ENCODE measurements around the gene BORCS5. TPM values are rescaled to one million over a fixed set of nuclear protein-coding genes. Genes with fewer than 3 reads are reported as not detected.
"Not testable (repeated sequence)": the region's sequence is repeated elsewhere in the genome, so short reads cannot be mapped to it uniquely, and the experiment has no call there.

Gene BORCS5
- total RNA-seq, 2 experiments from 2014 or later = 30.9 to 32.4 TPM

DNA sequence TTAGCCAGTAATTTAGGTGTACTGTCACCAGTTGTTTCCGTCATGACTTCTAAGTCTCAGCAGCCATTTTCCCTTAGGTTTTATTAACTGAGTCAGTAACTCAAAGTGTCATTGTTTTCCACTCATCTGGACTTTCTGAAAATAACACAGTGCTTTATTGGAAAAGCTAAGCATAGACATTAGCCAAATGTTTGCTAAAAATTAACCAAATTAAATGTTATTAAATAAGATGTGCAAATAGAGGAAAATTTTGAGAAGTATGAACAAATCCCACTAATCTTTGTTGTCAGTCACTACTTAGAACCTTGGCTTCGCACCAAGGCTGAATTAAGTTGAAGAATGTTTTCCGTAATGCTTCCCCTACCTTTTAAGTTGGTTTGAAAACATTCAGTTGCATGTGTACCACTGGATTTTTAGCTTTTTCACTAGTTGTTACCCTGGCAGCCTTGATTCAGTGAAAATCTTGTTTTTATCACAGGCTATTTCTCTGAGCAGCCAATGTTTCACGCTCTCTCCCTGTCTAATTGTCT lies 43.0 kb downstream of the BORCS5 start:
- ChIA-PET CTCF (no interaction called here), POLR2A (interaction anchor here (1.0 to 1.4 kb wide), 2 partner anchors 15 to 63 kb away, joined by 3 read pairs; no protein-coding TSS in a partner anchor)
- Mint-ChIP-seq H3K4me3 (no peak overlapping the region), H3K27ac (no peak overlapping the region), H3K36me3 (ENCODE audit: low read depth) (peaks cover 64% of the 10 kb centered on the region), H3K9me3 (peaks cover 7% of the 10 kb centered on the region), H3K4me1 (peaks cover 52% of the 10 kb centered on the region), H3K27me3 (no peaks in the 10 kb centered on the region)
- DNase-seq = no peak

DNA sequence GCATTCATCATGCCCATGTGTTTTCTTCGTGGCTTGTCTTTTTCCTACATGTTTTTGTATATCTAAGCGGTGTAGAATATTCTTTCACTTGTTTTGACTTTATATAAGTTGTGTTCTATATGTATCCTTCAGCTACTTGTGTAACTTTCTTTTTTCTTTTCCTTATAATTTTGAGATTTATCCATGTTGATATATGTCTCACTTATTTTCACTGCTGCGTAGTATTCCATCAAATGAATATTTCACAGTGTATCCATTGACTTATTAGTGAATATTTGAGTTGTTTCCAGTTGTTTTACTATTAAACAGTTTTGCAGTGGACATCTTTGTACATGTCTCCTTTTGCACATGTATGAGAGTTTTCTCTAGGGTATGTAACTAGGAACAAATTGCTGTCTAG lies 43.9 kb downstream of the BORCS5 start:
- Mint-ChIP-seq H3K4me1 (peaks cover 55% of the 10 kb centered on the region), H3K36me3 (ENCODE audit: low read depth) (peaks cover 62% of the 10 kb centered on the region), H3K27ac (no peak overlapping the region), H3K4me3 (no peak overlapping the region), H3K27me3 (no peaks in the 10 kb centered on the region), H3K9me3 (peaks cover 7% of the 10 kb centered on the region)
- CTCF ChIA-PET = no interaction called here
- DNase-seq = no peak
- POLR2A ChIA-PET = interaction anchor here (1.4 kb wide), 1 partner anchor 62 kb away, joined by 3 read pairs; no protein-coding TSS in a partner anchor

DNA sequence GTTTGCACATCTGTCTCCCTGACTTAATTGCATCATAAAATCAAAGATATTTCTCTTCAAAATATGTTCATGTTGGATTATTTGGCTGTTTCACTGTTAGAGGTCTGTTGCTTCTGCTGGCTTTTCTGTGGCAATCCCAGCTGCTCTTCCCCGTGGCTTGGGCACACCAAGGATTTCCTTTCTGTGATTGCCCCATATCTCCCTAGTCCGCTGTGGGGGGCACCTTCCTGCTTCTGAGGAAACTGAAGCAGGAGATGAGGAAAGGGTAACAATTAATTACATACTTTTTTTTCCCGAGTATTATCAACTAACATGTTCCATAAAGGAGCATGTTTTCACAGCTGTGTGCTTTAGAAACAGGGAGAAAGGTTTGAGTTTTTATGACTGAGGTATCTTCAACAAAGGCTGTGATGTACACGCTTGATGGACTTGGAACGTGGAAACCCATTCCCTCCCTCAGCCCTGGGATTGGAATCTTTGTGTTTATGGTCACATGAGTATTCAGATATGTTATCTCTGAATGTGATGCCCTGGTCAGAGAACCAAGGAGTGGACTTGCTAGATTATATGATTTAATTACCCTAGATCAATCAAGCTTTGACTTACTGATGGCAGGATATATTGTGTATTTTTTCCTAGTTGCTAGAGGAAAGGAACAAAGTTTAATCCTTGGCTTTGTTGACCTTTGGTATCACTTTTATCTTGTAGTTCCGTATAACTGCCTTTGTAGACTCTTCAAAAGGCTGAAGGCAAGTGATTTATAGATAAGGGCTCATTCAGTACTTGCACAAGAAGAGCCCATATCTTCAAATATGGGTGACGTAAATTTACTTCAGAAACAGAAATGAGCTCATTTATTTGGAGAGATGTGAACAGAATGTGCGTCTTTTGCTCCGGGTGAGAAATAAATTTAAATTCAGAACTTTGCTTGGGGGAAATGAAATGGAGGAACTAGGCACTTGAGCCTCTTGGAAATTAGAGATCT lies 46.7 kb downstream of the BORCS5 start:
- Mint-ChIP-seq H3K27me3 (no peaks in the 10 kb centered on the region), H3K4me1 (peaks cover 66% of the 10 kb centered on the region), H3K36me3 (ENCODE audit: low read depth) (peaks cover 70% of the 10 kb centered on the region), H3K27ac (peak overlapping the region; percentile 19), H3K4me3 (no peak overlapping the region), H3K9me3 (peaks cover 7% of the 10 kb centered on the region)
- POLR2A ChIA-PET = interaction anchor here (0.8 to 3.2 kb wide), 8 partner anchors 9 to 323 kb away, joined by 3 to 12 read pairs (median 4); no protein-coding TSS in a partner anchor
- DNase-seq = no peak
- CTCF ChIA-PET = no interaction called here

DNA sequence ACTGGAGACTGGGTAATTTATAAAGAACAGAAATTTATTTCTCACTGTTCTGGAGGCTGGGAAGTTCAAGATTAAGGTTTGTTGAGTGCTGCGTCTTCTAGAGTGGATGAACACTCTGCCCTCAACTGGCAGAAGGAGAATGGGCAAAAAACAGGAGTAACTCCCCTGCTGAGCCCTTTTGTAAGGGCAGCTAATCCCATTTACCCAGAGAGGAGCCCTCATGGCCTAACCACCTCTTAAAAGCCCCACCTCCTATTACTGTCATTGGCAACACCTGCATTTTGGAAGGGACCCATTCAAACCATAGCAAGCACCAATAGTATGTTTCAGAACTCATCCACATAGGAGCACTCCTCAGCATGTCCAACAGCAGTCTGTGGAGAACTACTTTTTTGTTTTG lies 47.4 kb downstream of the BORCS5 start:
- Mint-ChIP-seq H3K27me3 (no peaks in the 10 kb centered on the region), H3K4me3 (no peak overlapping the region)

DNA sequence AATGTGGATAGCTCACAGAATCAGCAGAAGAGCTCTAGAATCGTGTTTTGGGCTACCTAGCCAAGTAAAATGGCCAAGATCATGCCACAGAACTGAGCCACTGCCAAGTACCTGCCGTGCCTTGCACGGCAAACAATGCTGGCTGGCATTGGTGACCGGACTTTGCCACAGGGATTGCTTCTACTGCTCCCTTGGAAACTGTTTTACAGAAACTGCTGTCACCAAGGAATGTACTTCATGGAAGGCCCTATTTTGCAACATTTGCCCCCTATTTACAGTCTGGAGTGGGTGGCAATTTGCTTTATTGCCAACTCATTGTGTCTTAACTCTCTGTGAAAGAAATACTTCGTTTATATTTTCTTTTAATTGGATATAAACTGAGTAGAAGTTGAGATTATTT lies 49.0 kb downstream of the BORCS5 start:
- no peak overlapping the region for H3K27ac Mint-ChIP-seq
- CTCF ChIA-PET = no interaction called here
- POLR2A ChIA-PET = interaction anchor here (0.9 to 1.8 kb wide), 3 partner anchors 36 to 69 kb away, joined by 3 to 5 read pairs (median 3); no protein-coding TSS in a partner anchor
- peaks cover 65% of the 10 kb centered on the region for H3K36me3 Mint-ChIP-seq (ENCODE audit: low read depth)
- H3K9me3 Mint-ChIP-seq = peaks cover 9% of the 10 kb centered on the region
- H3K27me3 Mint-ChIP-seq = no peaks in the 10 kb centered on the region
- H3K4me1 Mint-ChIP-seq = peaks cover 57% of the 10 kb centered on the region
- H3K4me3 Mint-ChIP-seq = no peak overlapping the region
- DNase-seq = no peak

More for the DNA sequence above, 47.4 kb downstream of the BORCS5 start:
- ChIA-PET POLR2A (interaction anchor here (1.0 to 3.2 kb wide), 5 partner anchors 17 to 71 kb away, joined by 3 to 12 read pairs (median 6); no protein-coding TSS in a partner anchor), CTCF (no interaction called here)
- H3K4me1 Mint-ChIP-seq = peaks cover 65% of the 10 kb centered on the region
- H3K27ac Mint-ChIP-seq = peak overlapping the region; percentile 19
- no peak for DNase-seq
- H3K9me3 Mint-ChIP-seq = peaks cover 7% of the 10 kb centered on the region
- H3K36me3 Mint-ChIP-seq (ENCODE audit: low read depth) = peaks cover 67% of the 10 kb centered on the region

DNA sequence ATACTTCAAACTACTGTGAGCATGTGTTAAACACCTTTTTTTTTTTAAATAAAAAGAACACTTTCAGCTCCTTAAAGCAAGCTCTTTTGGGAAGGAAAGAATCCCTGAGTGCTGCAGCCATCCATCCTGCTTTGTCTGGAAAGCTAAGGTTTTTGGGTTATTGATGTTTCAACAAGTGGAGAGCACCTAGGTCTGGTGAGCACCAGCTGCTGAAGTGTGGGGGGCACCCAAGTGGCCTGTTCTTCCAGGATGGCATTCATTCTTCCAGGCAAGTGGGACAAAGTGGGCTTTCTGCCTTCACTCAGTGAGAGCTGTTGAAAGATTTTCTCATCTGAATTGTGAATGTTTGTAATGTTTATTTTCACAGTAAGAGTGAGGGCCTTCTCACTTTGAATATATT lies 49.9 kb downstream of the BORCS5 start:
- peaks cover 61% of the 10 kb centered on the region for H3K4me1 Mint-ChIP-seq
- DNase-seq = no peak
- CTCF ChIA-PET = no interaction called here
- no peaks in the 10 kb centered on the region for H3K27me3 Mint-ChIP-seq
- H3K27ac Mint-ChIP-seq = no peak overlapping the region
- H3K4me3 Mint-ChIP-seq = no peak overlapping the region
- peaks cover 10% of the 10 kb centered on the region for H3K9me3 Mint-ChIP-seq
- peaks cover 69% of the 10 kb centered on the region for H3K36me3 Mint-ChIP-seq (ENCODE audit: low read depth)
- POLR2A ChIA-PET = interaction anchor here (0.9 to 1.8 kb wide), 3 partner anchors 22 to 68 kb away, joined by 3 to 5 read pairs (median 4); no protein-coding TSS in a partner anchor

DNA sequence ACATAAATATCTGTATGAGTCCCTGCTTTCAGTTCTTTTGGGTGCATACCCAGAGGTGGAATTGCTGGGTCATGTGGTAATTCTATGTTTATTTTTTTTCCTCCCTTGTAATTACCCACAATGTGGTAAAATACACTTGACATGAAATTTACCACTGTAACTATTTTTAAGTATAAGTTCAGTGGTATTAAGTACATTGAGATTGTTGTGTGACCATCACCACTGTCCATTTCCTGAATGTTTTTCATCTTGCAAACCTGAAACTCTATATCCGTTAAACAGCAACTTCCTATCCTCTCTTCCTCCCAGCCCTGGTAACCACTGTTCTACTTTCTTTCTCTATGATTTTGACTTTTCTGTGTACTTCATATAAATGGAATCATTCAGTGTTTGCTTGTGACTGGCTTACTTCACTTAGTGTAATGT lies 51.4 kb downstream of the BORCS5 start:
- DNase-seq = no peak
- ChIA-PET POLR2A (no interaction called here), CTCF (no interaction called here)
- peaks cover 16% of the 10 kb centered on the region for H3K9me3 Mint-ChIP-seq
- peak overlapping the region; percentile 69 for H3K27ac Mint-ChIP-seq
- no peak overlapping the region for H3K4me3 Mint-ChIP-seq
- H3K4me1 Mint-ChIP-seq = peaks cover 60% of the 10 kb centered on the region
- H3K36me3 Mint-ChIP-seq (ENCODE audit: low read depth) = peaks cover 69% of the 10 kb centered on the region
- no peaks in the 10 kb centered on the region for H3K27me3 Mint-ChIP-seq

DNA sequence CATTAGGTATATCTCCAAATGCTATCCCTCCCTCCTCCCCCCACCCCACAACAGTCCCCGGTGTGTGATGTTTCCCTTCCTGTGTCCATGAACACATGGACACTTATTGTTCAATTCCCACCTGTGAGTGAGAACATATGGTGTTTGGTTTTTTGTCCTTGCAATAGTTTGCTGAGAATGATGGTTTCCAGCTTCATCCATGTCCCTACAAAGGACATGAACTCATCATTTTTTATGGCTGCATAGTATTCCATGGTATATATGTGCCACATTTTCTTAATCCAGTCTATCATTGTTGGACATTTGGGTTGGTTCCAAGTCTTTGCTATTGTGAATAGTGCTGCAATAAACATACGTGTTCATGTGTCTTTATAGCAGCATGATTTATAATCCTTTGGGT lies 52.5 kb downstream of the BORCS5 start:
- peaks cover 16% of the 10 kb centered on the region for H3K9me3 Mint-ChIP-seq
- CTCF ChIA-PET, DNase-seq, H3K4me3 Mint-ChIP-seq, POLR2A ChIA-PET, H3K27me3 Mint-ChIP-seq: not testable (repeated sequence)
- H3K27ac Mint-ChIP-seq = peak overlapping the region; percentile 65
- peaks cover 50% of the 10 kb centered on the region for H3K4me1 Mint-ChIP-seq
- peaks cover 63% of the 10 kb centered on the region for H3K36me3 Mint-ChIP-seq (ENCODE audit: low read depth)

DNA sequence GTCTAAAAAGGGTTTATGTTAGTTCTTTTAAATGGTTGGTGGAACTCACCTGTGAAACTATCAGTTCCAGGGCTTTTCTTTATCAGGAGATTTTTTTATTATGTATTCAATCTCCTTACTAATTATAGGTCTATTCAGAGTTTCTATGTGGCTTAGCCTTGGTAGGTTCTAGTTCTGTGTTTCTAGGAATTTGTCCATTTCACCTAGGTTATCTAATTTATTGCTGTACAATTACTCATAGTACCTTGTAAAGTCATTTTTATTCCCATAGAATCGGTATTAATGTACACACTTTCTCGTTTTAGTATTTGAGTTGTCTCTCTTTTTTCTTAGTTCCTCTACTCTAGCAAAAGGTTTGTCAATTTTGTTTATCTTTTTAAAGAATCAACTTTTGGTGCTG lies 59.0 kb downstream of the BORCS5 start:
- Mint-ChIP-seq H3K27me3 (no peaks in the 10 kb centered on the region), H3K36me3 (ENCODE audit: low read depth) (peaks cover 61% of the 10 kb centered on the region), H3K9me3 (peaks cover 26% of the 10 kb centered on the region), H3K4me3 (no peak overlapping the region), H3K4me1 (peaks cover 31% of the 10 kb centered on the region), H3K27ac (peak overlapping the region; percentile 12)
- POLR2A ChIA-PET = no interaction called here
- CTCF ChIA-PET = interaction anchor here (0.7 kb wide), 2 partner anchors 51 to 244 kb away, joined by 3 read pairs; no protein-coding TSS in a partner anchor
- no peak for DNase-seq

DNA sequence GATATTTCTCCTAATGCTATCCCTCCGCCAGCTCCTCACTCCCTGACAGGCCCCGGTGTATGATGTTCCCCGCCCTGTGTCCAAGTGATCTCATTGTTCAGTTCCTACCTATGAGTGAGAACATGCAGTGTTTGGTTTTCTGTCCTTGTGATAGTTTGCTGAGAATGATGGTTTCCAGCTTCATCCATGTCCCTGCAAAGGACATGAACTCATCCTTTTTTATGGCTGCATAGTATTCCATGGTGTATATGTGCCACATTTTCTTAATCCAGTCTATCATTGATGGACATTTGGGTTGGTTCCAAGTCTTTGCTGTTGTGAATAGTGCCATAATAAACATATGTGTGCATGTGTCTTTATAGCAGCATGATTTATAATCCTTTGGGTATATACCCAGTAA lies 62.3 kb downstream of the BORCS5 start:
- not testable (repeated sequence) for H3K27me3 Mint-ChIP-seq, H3K4me3 Mint-ChIP-seq, DNase-seq, H3K27ac Mint-ChIP-seq
- Mint-ChIP-seq H3K9me3 (peaks cover 30% of the 10 kb centered on the region), H3K36me3 (ENCODE audit: low read depth) (peaks cover 62% of the 10 kb centered on the region), H3K4me1 (peaks cover 27% of the 10 kb centered on the region)
- POLR2A ChIA-PET = interaction anchor here (1.0 to 1.5 kb wide), 4 partner anchors 11 to 55 kb away, joined by 3 to 5 read pairs (median 4); no protein-coding TSS in a partner anchor
- CTCF ChIA-PET = interaction anchor here (1.7 kb wide), 1 partner anchor 15 kb away, joined by 3 read pairs; no protein-coding TSS in a partner anchor

DNA sequence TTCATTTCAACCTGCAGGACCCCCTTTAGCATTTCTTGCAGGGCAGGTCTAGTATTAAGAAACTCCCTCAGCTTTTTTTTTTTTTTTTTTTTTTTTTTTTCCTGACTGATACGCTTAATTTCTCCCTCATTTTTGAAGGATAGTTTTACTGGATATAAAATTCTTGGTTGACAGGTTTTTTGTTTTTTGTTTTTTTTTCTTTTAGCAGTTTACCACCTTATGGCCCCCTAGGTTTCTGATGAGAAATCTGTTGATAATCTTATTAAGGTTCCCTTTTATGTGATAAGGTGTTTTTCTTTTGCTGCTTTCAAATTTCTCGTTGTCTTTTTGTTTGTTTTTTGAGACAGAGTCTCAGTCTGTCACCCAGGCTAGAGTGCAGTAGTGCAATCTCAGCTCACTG lies 66.5 kb downstream of the BORCS5 start:
- peaks cover 71% of the 10 kb centered on the region for H3K36me3 Mint-ChIP-seq (ENCODE audit: low read depth)
- H3K27ac Mint-ChIP-seq = no peak overlapping the region
- ChIA-PET CTCF (interaction anchor here (1.0 kb wide), 1 partner anchor 51 kb away, joined by 3 read pairs; no protein-coding TSS in a partner anchor), POLR2A (interaction anchor here (1.0 kb wide), 1 partner anchor 36 kb away, joined by 3 read pairs; no protein-coding TSS in a partner anchor)
- peaks cover 40% of the 10 kb centered on the region for H3K9me3 Mint-ChIP-seq
- peaks cover 40% of the 10 kb centered on the region for H3K4me1 Mint-ChIP-seq
- DNase-seq = no peak
- H3K4me3 Mint-ChIP-seq = no peak overlapping the region
- no peaks in the 10 kb centered on the region for H3K27me3 Mint-ChIP-seq

DNA sequence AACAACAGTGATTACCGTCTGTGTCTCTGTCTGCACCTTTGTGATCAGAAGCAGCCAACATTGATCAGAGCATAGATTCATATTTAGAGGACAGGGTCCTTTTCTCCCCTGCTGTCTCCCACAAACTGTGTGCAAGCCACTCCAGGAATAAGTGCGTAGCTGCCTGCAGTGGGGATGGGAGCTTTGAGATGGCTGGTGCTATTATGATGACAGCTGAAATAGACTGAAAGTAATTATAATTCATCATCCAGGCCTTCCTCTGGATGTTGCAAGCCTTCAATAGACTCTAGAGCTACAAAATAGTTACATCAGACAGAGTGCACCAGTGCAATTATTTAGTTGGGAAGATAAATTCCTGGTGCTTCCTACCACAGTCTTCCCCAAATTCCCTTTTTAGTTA lies 68.1 kb downstream of the BORCS5 start:
- peaks cover 59% of the 10 kb centered on the region for H3K36me3 Mint-ChIP-seq (ENCODE audit: low read depth)
- peaks cover 54% of the 10 kb centered on the region for H3K4me1 Mint-ChIP-seq
- DNase-seq = no peak
- no peaks in the 10 kb centered on the region for H3K27me3 Mint-ChIP-seq
- ChIA-PET CTCF (no interaction called here), POLR2A (interaction anchor here (1.6 kb wide), 1 partner anchor 17 kb away, joined by 4 read pairs; no protein-coding TSS in a partner anchor)
- no peak overlapping the region for H3K4me3 Mint-ChIP-seq
- peaks cover 33% of the 10 kb centered on the region for H3K9me3 Mint-ChIP-seq
- no peak overlapping the region for H3K27ac Mint-ChIP-seq

DNA sequence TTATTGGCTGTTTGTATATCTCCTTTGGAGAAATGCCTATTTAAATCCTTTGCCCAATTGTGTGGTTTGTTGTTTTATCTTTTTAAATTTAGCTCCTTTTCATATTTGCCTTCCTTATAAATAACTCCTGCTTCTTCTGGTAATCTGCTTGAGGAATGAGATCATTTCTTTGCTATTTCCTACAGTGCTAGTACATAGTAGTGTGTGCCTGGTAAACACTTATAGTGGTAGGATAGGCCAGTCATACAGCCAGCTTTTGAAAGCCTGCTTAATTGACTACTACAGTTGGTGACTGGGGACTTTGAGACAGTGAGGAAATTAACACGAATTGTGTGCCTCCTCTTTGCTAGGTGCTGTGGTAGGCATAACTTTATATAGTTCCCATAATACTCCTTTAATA lies 68.7 kb downstream of the BORCS5 start:
- Mint-ChIP-seq H3K27me3 (no peaks in the 10 kb centered on the region), H3K36me3 (ENCODE audit: low read depth) (peaks cover 54% of the 10 kb centered on the region), H3K27ac (no peak overlapping the region), H3K4me3 (no peak overlapping the region), H3K9me3 (peaks cover 29% of the 10 kb centered on the region), H3K4me1 (peaks cover 56% of the 10 kb centered on the region)
- ChIA-PET POLR2A (interaction anchor here (1.6 kb wide), 1 partner anchor 16 kb away, joined by 4 read pairs; no protein-coding TSS in a partner anchor), CTCF (no interaction called here)
- no peak for DNase-seq

All from activated CD4-positive, alpha-beta memory T cell treated with anti-CD3 and anti-CD28 coated beads, Interleukin-2, amount 10 ng/mL, durations not matched to agents 7 days and 5 days (primary cell).